Measurements from ENCODE around the gene SLC2A6. TPM values are rescaled to one million over a fixed set of nuclear protein-coding genes. Genes with fewer than 3 reads are reported as not detected.
A peak's percentile ranks its signal among the peaks of the same experiment; 100 is the strongest.

The SLC2A6 gene
- polyA plus RNA-seq, 1 donor (not counting 4 experiments of a cell fraction or from before 2014, with no cell fraction given): 15.9 TPM

DNA sequence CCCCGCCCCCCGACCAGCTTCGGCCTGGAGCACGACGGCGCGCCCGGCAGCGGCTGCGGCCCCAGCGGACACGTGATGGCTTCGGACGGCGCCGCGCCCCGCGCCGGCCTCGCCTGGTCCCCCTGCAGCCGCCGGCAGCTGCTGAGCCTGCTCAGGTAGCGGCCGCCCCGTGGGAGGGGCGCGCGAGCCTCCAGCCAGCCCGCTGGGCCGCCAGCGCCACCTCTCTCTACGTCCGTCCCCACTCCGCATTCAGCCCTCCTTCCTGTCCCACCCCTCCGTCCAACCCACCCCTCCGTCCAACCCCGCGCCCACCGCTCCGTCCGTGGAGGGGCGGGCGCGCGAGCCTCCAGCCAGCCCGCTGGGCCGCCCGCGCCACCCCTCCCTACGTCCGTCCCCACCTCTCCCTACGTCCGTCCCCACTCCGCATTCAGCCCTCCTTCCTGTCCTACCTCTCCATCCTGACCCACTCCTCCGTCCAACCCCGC is 50.2 kb downstream of the SLC2A6 start:
- FAIRE-seq (no peak), DNase-seq (ENCODE audit: low read depth, low spot score) (no peak)
- Histone ChIP-seq H3K9ac (ENCODE audit: control insufficient read depth, extremely low read depth, insufficient read depth, low read length) (no peak overlapping the region), H3K4me2 (ENCODE audit: control insufficient read depth, extremely low read depth, insufficient read depth, low read depth, low read length) (peak overlapping the region; percentile 37), H3K36me3 (ENCODE audit: control insufficient read depth in 2 of 2, extremely low read depth in 1 of 2, insufficient read depth in 2 of 2, low read length in 2 of 2) (no peaks in the 10 kb centered on the region), H3K27me3 (ENCODE audit: control insufficient read depth, extremely low read depth, insufficient read depth, low read length) (peaks cover 19% of the 10 kb centered on the region), H4K20me1 (ENCODE audit: control insufficient read depth, extremely low read depth, insufficient read depth, low read length) (no peaks in the 10 kb centered on the region), H3K27ac (ENCODE audit: control insufficient read depth, insufficient read depth, low read length) (no peak overlapping the region), H3K79me2 (ENCODE audit: control insufficient read depth, insufficient read depth, low read length) (no peaks in the 10 kb centered on the region), H2AFZ (ENCODE audit: control insufficient read depth, low read length) (no peak overlapping the region), H3K9me3 (ENCODE audit: control insufficient read depth, low read depth, low read length) (no peaks in the 10 kb centered on the region), H3K4me3 (ENCODE audit: control insufficient read depth in 2 of 3, extremely low read depth in 1 of 3, insufficient read depth in 2 of 3, low read depth in 1 of 3, low read length in 3 of 3) (peak overlapping the region in 2 of 3 experiments; percentile 23 to 29), H3K9me1 (ENCODE audit: control insufficient read depth, extremely low read depth, insufficient read depth, low read length) (no peaks in the 10 kb centered on the region), H3K4me1 (ENCODE audit: control insufficient read depth, extremely low read depth, insufficient read depth, low read length) (no peaks in the 10 kb centered on the region)
- TF ChIP-seq EZH2 (IDR thresholded peaks at IDR 0.05; ENCODE audit: low read length): no peak
- TF ChIP-seq, protein P1, sequence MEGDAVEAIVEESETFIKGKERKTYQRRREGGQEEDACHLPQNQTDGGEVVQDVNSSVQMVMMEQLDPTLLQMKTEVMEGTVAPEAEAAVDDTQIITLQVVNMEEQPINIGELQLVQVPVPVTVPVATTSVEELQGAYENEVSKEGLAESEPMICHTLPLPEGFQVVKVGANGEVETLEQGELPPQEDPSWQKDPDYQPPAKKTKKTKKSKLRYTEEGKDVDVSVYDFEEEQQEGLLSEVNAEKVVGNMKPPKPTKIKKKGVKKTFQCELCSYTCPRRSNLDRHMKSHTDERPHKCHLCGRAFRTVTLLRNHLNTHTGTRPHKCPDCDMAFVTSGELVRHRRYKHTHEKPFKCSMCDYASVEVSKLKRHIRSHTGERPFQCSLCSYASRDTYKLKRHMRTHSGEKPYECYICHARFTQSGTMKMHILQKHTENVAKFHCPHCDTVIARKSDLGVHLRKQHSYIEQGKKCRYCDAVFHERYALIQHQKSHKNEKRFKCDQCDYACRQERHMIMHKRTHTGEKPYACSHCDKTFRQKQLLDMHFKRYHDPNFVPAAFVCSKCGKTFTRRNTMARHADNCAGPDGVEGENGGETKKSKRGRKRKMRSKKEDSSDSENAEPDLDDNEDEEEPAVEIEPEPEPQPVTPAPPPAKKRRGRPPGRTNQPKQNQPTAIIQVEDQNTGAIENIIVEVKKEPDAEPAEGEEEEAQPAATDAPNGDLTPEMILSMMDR (optimal IDR thresholded peaks at IDR 0.05 in 1 of 3, IDR thresholded peaks at IDR 0.05 in 1 of 3, conservative IDR thresholded peaks at IDR 0.05 in 1 of 3; ENCODE audit: extremely low read depth in 1 of 3, insufficient read depth in 2 of 3, low read length in 3 of 3): no peak
- dilution Hi-C loops (cut with MboI; ENCODE audit: extremely low pct_ligation_motif_present, low sequenced_read_pairs): no loop called here

DNA sequence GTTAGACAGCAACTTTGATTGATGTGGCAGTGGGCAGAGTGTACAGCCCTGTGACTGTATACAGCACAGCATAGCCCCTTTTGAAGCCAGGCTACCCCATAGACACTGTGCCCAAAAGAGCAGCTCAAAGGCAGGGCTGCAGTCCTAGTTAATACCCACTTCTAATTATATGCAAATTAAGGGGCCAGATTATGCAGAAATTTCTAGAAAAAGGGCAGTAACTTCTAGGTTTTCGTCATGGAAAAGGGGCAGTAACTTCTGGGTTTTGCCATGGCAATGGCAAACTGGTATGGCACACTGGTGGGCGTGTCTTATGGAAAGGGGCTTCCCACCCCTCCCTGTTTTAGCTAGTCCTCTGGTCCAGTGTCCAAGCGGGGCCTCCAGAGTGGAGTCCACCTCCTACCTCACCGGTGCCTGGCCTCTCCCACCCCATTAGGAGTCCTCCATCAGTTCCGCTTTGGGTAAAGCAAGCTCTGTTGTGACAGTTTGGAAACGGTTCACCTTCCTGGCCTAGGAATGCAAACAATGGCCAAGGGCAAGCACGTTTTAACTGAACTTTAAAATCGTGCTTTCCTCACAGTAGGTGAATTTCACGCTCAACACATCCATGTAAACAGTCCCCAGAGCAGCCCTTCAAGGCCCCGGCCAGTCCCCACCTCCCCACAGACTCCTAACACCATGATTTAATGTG is 51.1 kb downstream of the SLC2A6 start:
- peaks cover 19% of the 10 kb centered on the region for H3K27me3 ChIP-seq (ENCODE audit: control insufficient read depth, extremely low read depth, insufficient read depth, low read length)
- TF ChIP-seq EZH2 (IDR thresholded peaks at IDR 0.05; ENCODE audit: low read length): no peak
- TF ChIP-seq, protein P1 (optimal IDR thresholded peaks at IDR 0.05 in 1 of 3, IDR thresholded peaks at IDR 0.05 in 1 of 3, conservative IDR thresholded peaks at IDR 0.05 in 1 of 3; ENCODE audit: extremely low read depth in 1 of 3, insufficient read depth in 2 of 3, low read length in 3 of 3): no peak
- no peaks in the 10 kb centered on the region for H3K79me2 ChIP-seq (ENCODE audit: control insufficient read depth, insufficient read depth, low read length)
- H4K20me1 ChIP-seq (ENCODE audit: control insufficient read depth, extremely low read depth, insufficient read depth, low read length): no peaks in the 10 kb centered on the region
- H3K36me3 ChIP-seq (ENCODE audit: control insufficient read depth in 2 of 2, extremely low read depth in 1 of 2, insufficient read depth in 2 of 2, low read length in 2 of 2): no peaks in the 10 kb centered on the region
- dilution Hi-C loops (cut with MboI; ENCODE audit: extremely low pct_ligation_motif_present, low sequenced_read_pairs): no loop called here
- H3K4me1 ChIP-seq (ENCODE audit: control insufficient read depth, extremely low read depth, insufficient read depth, low read length): no peaks in the 10 kb centered on the region
- no peak overlapping the region for H3K4me2 ChIP-seq (ENCODE audit: control insufficient read depth, extremely low read depth, insufficient read depth, low read depth, low read length)
- H3K27ac ChIP-seq (ENCODE audit: control insufficient read depth, insufficient read depth, low read length): no peak overlapping the region
- no peak for FAIRE-seq
- no peak overlapping the region for H2AFZ ChIP-seq (ENCODE audit: control insufficient read depth, low read length)
- no peaks in the 10 kb centered on the region for H3K9me3 ChIP-seq (ENCODE audit: control insufficient read depth, low read depth, low read length)
- no peak for DNase-seq (ENCODE audit: low read depth, low spot score)
- no peak overlapping the region for H3K9ac ChIP-seq (ENCODE audit: control insufficient read depth, extremely low read depth, insufficient read depth, low read length)
- H3K9me1 ChIP-seq (ENCODE audit: control insufficient read depth, extremely low read depth, insufficient read depth, low read length): no peaks in the 10 kb centered on the region
- no peak overlapping the region for H3K4me3 ChIP-seq (ENCODE audit: control insufficient read depth in 2 of 3, extremely low read depth in 1 of 3, insufficient read depth in 2 of 3, low read depth in 1 of 3, low read length in 3 of 3)

Measured in keratinocyte (primary cell).